ENCODE data around the gene TDP2. TPM values are rescaled to one million over a fixed set of nuclear protein-coding genes. Genes with fewer than 3 reads are reported as not detected.
"Not testable (repeated sequence)": the region's sequence is repeated elsewhere in the genome, so short reads cannot be mapped to it uniquely, and the experiment has no call there.

Gene TDP2
- total RNA-seq, 2 donors from 2014 or later = 209 to 408 TPM

GRCh38 chr6:24680582-24680981, 13.9 kb upstream of the TDP2 start:
- TF ChIP-seq CTCF (IDR thresholded peaks at IDR 0.05) = no peak
- H3K9me3 ChIP-seq = no peaks in the 10 kb centered on the region
- DNase-seq = no peak
- H3K27ac ChIP-seq = no peak overlapping the region
- H3K36me3 ChIP-seq = no peaks in the 10 kb centered on the region
- no peak overlapping the region for H3K4me3 ChIP-seq
- H3K9ac ChIP-seq (ENCODE audit: low read depth in 2 of 2, low read length in 2 of 2) = no peak overlapping the region
- no peaks in the 10 kb centered on the region for H3K4me1 ChIP-seq
- intact Hi-C loops (cut with DNase I) = no loop called here
- no peaks in the 10 kb centered on the region for H3K27me3 ChIP-seq

GRCh38 chr6:24678792-24679352, 12.2 kb upstream of the TDP2 start:
- H3K27ac ChIP-seq; H3K9me3 ChIP-seq; H3K4me1 ChIP-seq; H3K36me3 ChIP-seq; H3K27me3 ChIP-seq; DNase-seq; H3K4me3 ChIP-seq; H3K9ac ChIP-seq (ENCODE audit: low read depth in 2 of 2, low read length in 2 of 2); intact Hi-C loops (cut with DNase I): not testable (repeated sequence)

- no peak overlapping the region for H3K4me3 ChIP-seq
- DNase-seq = no peak
- no peak for TF ChIP-seq CTCF (IDR thresholded peaks at IDR 0.05)
- no peaks in the 10 kb centered on the region for H3K27me3 ChIP-seq
- no peak overlapping the region for H3K9ac ChIP-seq (ENCODE audit: low read depth in 2 of 2, low read length in 2 of 2)
- H3K4me1 ChIP-seq = no peaks in the 10 kb centered on the region
- H3K36me3 ChIP-seq = no peaks in the 10 kb centered on the region
- H3K27ac ChIP-seq = no peak overlapping the region
- H3K9me3 ChIP-seq = no peaks in the 10 kb centered on the region
- intact Hi-C loops (cut with DNase I) = no loop called here
Observed at GRCh38 chr6:24673625-24674024, 6.9 kb upstream of the TDP2 start.

- Histone ChIP-seq H3K36me3 (no peaks in the 10 kb centered on the region), H3K4me3 (no peak overlapping the region), H3K4me1 (peaks cover 3% of the 10 kb centered on the region), H3K9ac (ENCODE audit: low read depth in 2 of 2, low read length in 2 of 2) (no peak overlapping the region), H3K27me3 (no peaks in the 10 kb centered on the region), H3K9me3 (no peaks in the 10 kb centered on the region), H3K27ac (no peak overlapping the region)
- intact Hi-C loops (cut with DNase I) = no loop called here
- no peak for TF ChIP-seq CTCF (IDR thresholded peaks at IDR 0.05)
- DNase-seq = no peak
Observed at GRCh38 chr6:24672620-24673182, 6.0 kb upstream of the TDP2 start.

GRCh38 chr6:24671077-24671476, 4.4 kb upstream of the TDP2 start:
- H3K27me3 ChIP-seq; intact Hi-C loops (cut with DNase I); H3K9me3 ChIP-seq; DNase-seq; H3K4me1 ChIP-seq; H3K9ac ChIP-seq (ENCODE audit: low read depth in 2 of 2, low read length in 2 of 2); H3K4me3 ChIP-seq; H3K36me3 ChIP-seq; H3K27ac ChIP-seq: not testable (repeated sequence)

GRCh38 chr6:24670492-24670891, 3.8 kb upstream of the TDP2 start:
- H3K27me3 ChIP-seq; H3K36me3 ChIP-seq; H3K9ac ChIP-seq (ENCODE audit: low read depth in 2 of 2, low read length in 2 of 2); H3K4me1 ChIP-seq; DNase-seq; H3K9me3 ChIP-seq; H3K4me3 ChIP-seq; intact Hi-C loops (cut with DNase I); H3K27ac ChIP-seq: not testable (repeated sequence)

GRCh38 chr6:24668997-24669361, 2.3 kb upstream of the TDP2 start:
- no peak overlapping the region for H3K4me3 ChIP-seq
- no peak overlapping the region for H3K9ac ChIP-seq (ENCODE audit: low read depth in 2 of 2, low read length in 2 of 2)
- no peak for DNase-seq
- no peak overlapping the region for H3K27ac ChIP-seq
- intact Hi-C loops (cut with DNase I) = no loop called here
- no peaks in the 10 kb centered on the region for H3K9me3 ChIP-seq
- H3K27me3 ChIP-seq = no peaks in the 10 kb centered on the region
- peaks cover 9% of the 10 kb centered on the region for H3K4me1 ChIP-seq
- H3K36me3 ChIP-seq = no peaks in the 10 kb centered on the region
- no peak for TF ChIP-seq CTCF (IDR thresholded peaks at IDR 0.05)

GRCh38 chr6:24668066-24668996, 1.6 kb upstream of the TDP2 start:
- H3K9me3 ChIP-seq; H3K36me3 ChIP-seq; intact Hi-C loops (cut with DNase I); DNase-seq; H3K27me3 ChIP-seq: not testable (repeated sequence)
- peak overlapping the region; percentile 75 to 99 for H3K9ac ChIP-seq (ENCODE audit: low read depth in 2 of 2, low read length in 2 of 2)
- peak overlapping the region; percentile 98 for H3K27ac ChIP-seq
- peak overlapping the region; percentile 49 for H3K4me3 ChIP-seq
- peaks cover 13% of the 10 kb centered on the region for H3K4me1 ChIP-seq
